ENCODE results near the gene KLHDC8B. TPM values are rescaled to one million over a fixed set of nuclear protein-coding genes. Genes with fewer than 3 reads are reported as not detected.
A peak's percentile ranks its signal among the peaks of the same experiment; 100 is the strongest.

Gene KLHDC8B
- polyA plus RNA-seq (2012; ENCODE audit: missing spikeins), result 4.3 TPM

DNA sequence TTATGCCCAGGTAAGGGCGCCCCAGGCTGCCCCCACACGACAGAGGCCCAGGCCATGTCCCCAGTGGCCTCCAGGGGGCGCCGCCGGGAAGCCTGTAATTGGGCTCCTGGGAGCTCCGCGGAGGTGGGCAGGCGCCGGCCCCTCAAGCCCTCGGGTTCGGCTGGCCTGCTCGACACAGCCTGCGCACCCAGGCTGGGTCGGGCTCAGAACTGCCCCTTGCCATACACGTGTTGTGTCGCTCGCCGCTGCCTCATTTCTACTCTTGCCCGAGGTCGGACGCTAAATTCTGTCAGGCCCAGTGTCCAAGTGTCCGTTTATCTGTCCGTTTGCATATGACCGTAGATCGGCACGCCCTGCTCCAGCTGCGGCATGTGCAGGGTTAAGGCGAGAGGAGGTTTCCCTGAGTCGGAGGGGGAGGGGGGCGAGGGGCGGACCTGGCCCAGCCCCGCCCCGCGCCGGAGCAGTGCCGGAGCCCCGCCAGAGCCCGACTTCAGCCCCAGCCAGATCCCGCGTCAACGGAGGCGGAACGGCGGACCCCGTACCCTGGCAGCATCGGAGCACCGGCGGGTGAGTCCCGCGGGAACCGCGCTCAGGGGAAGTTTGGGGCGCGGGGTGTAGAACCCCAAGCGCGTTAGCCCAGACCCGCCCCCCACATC, at the start of gene KLHDC8B:
KLHDC8B (plus strand) TSS at position 480 of the 656 bp plus-strand sequence. CDS start 1,172 bp downstream, outside the sequence.
- peak; percentile 89 for FAIRE-seq
- TF ChIP-seq POLR2A (IDR thresholded peaks at IDR 0.05; ENCODE audit: low read depth, low read length) (no peak), POLR2AphosphoS5 (IDR thresholded peaks at IDR 0.05; ENCODE audit: low read depth, low read length) (no peak), TAF1 (IDR thresholded peaks at IDR 0.05; ENCODE audit: borderline replicate concordance, low read depth, low read length) (no peak)
- peak; percentile 89 for DNase-seq (ENCODE audit: insufficient read length)

- FAIRE-seq (no peak), DNase-seq (ENCODE audit: insufficient read length) (no peak)
- TF ChIP-seq POLR2A (IDR thresholded peaks at IDR 0.05; ENCODE audit: low read depth, low read length), result no peak
- no peak for TF ChIP-seq POLR2AphosphoS5 (IDR thresholded peaks at IDR 0.05; ENCODE audit: low read depth, low read length)
- TF ChIP-seq TAF1 (IDR thresholded peaks at IDR 0.05; ENCODE audit: borderline replicate concordance, low read depth, low read length), result no peak
Observed at GRCh38 chr3:49122022-49122421, 49.4 kb upstream of the KLHDC8B start.

DNA sequence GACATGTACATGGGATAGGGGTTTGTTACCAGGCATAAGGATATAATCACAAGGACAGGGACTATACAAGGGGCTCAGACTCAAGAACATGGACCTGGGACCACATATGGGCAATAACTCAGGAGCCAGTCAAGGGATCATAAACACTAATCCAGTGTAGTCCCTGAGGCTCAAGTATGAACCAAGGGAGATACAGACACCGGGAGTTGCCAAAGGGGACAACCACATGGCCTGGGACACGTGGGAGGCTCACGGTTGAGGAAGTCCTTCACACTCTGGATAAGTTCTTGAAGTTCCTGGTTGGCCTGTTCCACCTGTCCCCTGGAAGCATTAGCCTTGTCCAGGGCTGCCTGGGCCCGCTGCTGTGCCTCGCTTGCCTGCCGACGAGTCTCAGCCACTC, 48.9 kb upstream of the KLHDC8B start:
- TF ChIP-seq POLR2AphosphoS5 (IDR thresholded peaks at IDR 0.05; ENCODE audit: low read depth, low read length), result no peak
- TF ChIP-seq POLR2A (IDR thresholded peaks at IDR 0.05; ENCODE audit: low read depth, low read length), result no peak
- DNase-seq (ENCODE audit: insufficient read length) (no peak), FAIRE-seq (no peak)

DNA sequence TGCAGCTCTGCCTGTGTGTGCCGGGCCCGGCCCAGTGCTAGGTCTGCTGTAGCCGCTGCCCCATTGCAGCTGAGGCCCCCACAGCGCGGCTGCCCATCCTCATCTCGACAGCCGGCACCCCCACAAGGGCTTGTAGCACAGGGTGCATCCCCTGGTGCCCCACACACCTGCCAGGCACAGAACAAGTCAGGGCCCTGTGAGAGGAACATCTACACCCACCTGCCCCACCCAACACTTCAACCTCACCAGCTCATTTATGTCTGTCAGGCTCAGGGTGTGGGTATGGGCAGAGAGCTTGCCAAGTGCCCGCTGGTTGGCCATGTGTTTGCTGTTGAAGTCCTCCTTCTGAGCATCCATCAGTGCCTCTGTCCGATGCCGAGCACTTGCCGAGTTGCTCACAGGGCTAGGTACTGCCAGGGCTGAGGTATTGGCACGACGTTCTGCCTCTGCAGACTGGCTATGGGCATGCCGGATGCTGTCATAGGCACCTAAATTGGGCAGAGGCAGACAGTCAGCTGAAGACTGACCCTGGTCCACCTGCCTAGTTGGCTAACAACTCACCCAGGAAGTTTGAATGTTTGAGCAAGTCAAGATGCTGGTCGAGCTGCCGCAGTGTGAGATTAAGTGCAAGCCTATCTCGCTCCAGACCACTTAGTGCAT, 48.4 kb upstream of the KLHDC8B start:
- FAIRE-seq (no peak), DNase-seq (ENCODE audit: insufficient read length) (no peak)
- TF ChIP-seq POLR2AphosphoS5 (IDR thresholded peaks at IDR 0.05; ENCODE audit: low read depth, low read length), result no peak
- no peak for TF ChIP-seq TAF1 (IDR thresholded peaks at IDR 0.05; ENCODE audit: borderline replicate concordance, low read depth, low read length)
- no peak for TF ChIP-seq POLR2A (IDR thresholded peaks at IDR 0.05; ENCODE audit: low read depth, low read length)

GRCh38 chr3:49123687-49124086, 47.7 kb upstream of the KLHDC8B start:
- no peak for TF ChIP-seq POLR2AphosphoS5 (IDR thresholded peaks at IDR 0.05; ENCODE audit: low read depth, low read length)
- TF ChIP-seq TAF1 (IDR thresholded peaks at IDR 0.05; ENCODE audit: borderline replicate concordance, low read depth, low read length), result no peak
- no peak for TF ChIP-seq POLR2A (IDR thresholded peaks at IDR 0.05; ENCODE audit: low read depth, low read length)
- DNase-seq (ENCODE audit: insufficient read length), result no peak
- FAIRE-seq, result no peak

DNA sequence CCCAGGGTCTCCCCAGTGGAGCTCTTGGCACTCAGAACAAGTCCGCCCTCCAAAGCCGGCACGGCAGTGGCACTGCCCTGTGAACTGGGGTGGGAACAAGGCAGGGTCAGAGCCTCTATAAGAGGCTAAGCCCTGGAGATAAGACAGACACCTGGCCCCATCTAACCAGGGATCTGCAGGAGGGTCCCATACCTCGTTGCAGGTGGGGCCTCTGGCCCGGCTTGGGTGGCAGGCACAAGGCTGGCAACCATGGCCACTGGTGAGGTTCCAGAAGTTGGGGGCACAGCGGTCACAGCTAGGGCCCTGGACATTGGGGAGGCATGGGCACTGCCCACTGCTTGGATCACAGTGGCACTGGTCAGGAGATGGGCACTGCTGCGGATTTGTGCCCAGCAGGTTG, 47.2 kb upstream of the KLHDC8B start:
- DNase-seq (ENCODE audit: insufficient read length) (no peak), FAIRE-seq (no peak)
- no peak for TF ChIP-seq POLR2AphosphoS5 (IDR thresholded peaks at IDR 0.05; ENCODE audit: low read depth, low read length)
- TF ChIP-seq TAF1 (IDR thresholded peaks at IDR 0.05; ENCODE audit: borderline replicate concordance, low read depth, low read length), result no peak
- TF ChIP-seq POLR2A (IDR thresholded peaks at IDR 0.05; ENCODE audit: low read depth, low read length), result no peak

- FAIRE-seq (no peak), DNase-seq (ENCODE audit: insufficient read length) (no peak)
- TF ChIP-seq TAF1 (IDR thresholded peaks at IDR 0.05; ENCODE audit: borderline replicate concordance, low read depth, low read length) (no peak), POLR2AphosphoS5 (IDR thresholded peaks at IDR 0.05; ENCODE audit: low read depth, low read length) (no peak), POLR2A (IDR thresholded peaks at IDR 0.05; ENCODE audit: low read depth, low read length) (no peak)
Observed at GRCh38 chr3:49124991-49125670, 46.3 kb upstream of the KLHDC8B start.

- TF ChIP-seq TAF1 (IDR thresholded peaks at IDR 0.05; ENCODE audit: borderline replicate concordance, low read depth, low read length), result no peak
- no peak for TF ChIP-seq POLR2A (IDR thresholded peaks at IDR 0.05; ENCODE audit: low read depth, low read length)
- TF ChIP-seq POLR2AphosphoS5 (IDR thresholded peaks at IDR 0.05; ENCODE audit: low read depth, low read length), result no peak
- DNase-seq (ENCODE audit: insufficient read length), result no peak
- no peak for FAIRE-seq
Observed at GRCh38 chr3:49131040-49131439, 40.4 kb upstream of the KLHDC8B start.

DNA sequence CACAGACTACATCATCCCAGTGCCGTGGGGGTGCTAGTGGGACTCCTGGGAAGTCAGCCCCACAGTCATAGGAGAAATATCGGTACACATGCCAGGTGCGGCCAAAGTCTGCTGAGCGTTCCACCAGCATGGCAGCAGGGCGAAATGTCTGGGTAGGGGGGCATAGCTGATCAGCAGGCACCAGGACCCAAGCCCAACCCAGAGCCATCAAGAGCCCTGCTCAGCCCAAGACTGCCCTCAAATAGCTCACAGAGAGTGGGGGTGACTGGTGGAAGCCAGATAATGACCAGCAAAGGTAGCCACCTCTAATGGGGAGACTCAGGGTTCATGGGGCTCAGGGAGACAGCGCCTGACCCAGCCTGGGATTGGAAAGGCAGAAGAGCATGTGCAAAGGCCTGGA, 39.8 kb upstream of the KLHDC8B start:
- TF ChIP-seq POLR2A (IDR thresholded peaks at IDR 0.05; ENCODE audit: low read depth, low read length) (no peak), TAF1 (IDR thresholded peaks at IDR 0.05; ENCODE audit: borderline replicate concordance, low read depth, low read length) (no peak), POLR2AphosphoS5 (IDR thresholded peaks at IDR 0.05; ENCODE audit: low read depth, low read length) (no peak)
- DNase-seq (ENCODE audit: insufficient read length) (no peak), FAIRE-seq (no peak)

- no peak for DNase-seq (ENCODE audit: insufficient read length)
- no peak for FAIRE-seq
- TF ChIP-seq POLR2AphosphoS5 (IDR thresholded peaks at IDR 0.05; ENCODE audit: low read depth, low read length) (no peak), TAF1 (IDR thresholded peaks at IDR 0.05; ENCODE audit: borderline replicate concordance, low read depth, low read length) (no peak), POLR2A (IDR thresholded peaks at IDR 0.05; ENCODE audit: low read depth, low read length) (no peak)
Observed at GRCh38 chr3:49132073-49132436, 39.3 kb upstream of the KLHDC8B start.

- DNase-seq (ENCODE audit: insufficient read length), result no peak
- FAIRE-seq, result no peak
- TF ChIP-seq POLR2A (IDR thresholded peaks at IDR 0.05; ENCODE audit: low read depth, low read length), result no peak
- no peak for TF ChIP-seq POLR2AphosphoS5 (IDR thresholded peaks at IDR 0.05; ENCODE audit: low read depth, low read length)
- no peak for TF ChIP-seq TAF1 (IDR thresholded peaks at IDR 0.05; ENCODE audit: borderline replicate concordance, low read depth, low read length)
Observed at GRCh38 chr3:49132437-49133225, 38.8 kb upstream of the KLHDC8B start, which contains the start of gene LAMB2. Gene LAMB2 (minus strand): TSS chr3:49133050. CDS start chr3:49132867, 183 bp downstream.
